ENCODE measurements around the gene RAD54L2. TPM values are rescaled to one million over a fixed set of nuclear protein-coding genes. Genes with fewer than 3 reads are reported as not detected.
A peak's percentile ranks its signal among the peaks of the same experiment; 100 is the strongest.

Gene RAD54L2
- total and polyA plus RNA-seq, 2 of the 8 experiments (the other 6 are each of a cell fraction or from before 2014, with no cell fraction given): 8.2 to 35.2 TPM

- TF ChIP-seq GABPA (IDR thresholded peaks at IDR 0.05; ENCODE audit: borderline replicate concordance, insufficient read depth, low read length) (no peak), FOSL1 (IDR thresholded peaks at IDR 0.05; ENCODE audit: insufficient read depth, low read depth, low read length) (no peak), SRF (IDR thresholded peaks at IDR 0.05; ENCODE audit: low read depth, low read length) (no peak), RAD21 (IDR thresholded peaks at IDR 0.05 in 1 of 2, conservative IDR thresholded peaks at IDR 0.05 in 1 of 2; ENCODE audit: low read depth in 2 of 2, low read length in 2 of 2) (no peak), GTF2F1 (IDR thresholded peaks at IDR 0.05; ENCODE audit: borderline replicate concordance, low read depth, low read length) (no peak), TAF1 (IDR thresholded peaks at IDR 0.05; ENCODE audit: low read depth, low read length) (peak; percentile 63), SAP30 (IDR thresholded peaks at IDR 0.05; ENCODE audit: insufficient read depth, insufficient replicate concordance, low read length) (peak; percentile 64), CHD2 (IDR thresholded peaks at IDR 0.05; ENCODE audit: low read length) (no peak; the same call in 1 of the 2 replicates), CTBP2 (IDR thresholded peaks at IDR 0.05; ENCODE audit: borderline replicate concordance, insufficient read depth, insufficient read length, low read length) (no peak), EP300 (IDR thresholded peaks at IDR 0.05; ENCODE audit: borderline replicate concordance in 1 of 2, low read depth in 2 of 2, low read length in 2 of 2) (0 out of 3 replicates have a peak, but pooled peaks of 1 of the 2 experiments have one; percentile 31), ATF2 (IDR thresholded peaks at IDR 0.05; ENCODE audit: low read length) (no peak), E2F6 (IDR thresholded peaks at IDR 0.05) (peak; percentile 71), NRF1 (IDR thresholded peaks at IDR 0.05; ENCODE audit: low read depth, low read length) (no peak), RNF2 (IDR thresholded peaks at IDR 0.05; ENCODE audit: borderline replicate concordance, low read depth, low read length, missing control alignments, poor library complexity, severe bottlenecking) (no peak), RFX5 (IDR thresholded peaks at IDR 0.05; ENCODE audit: borderline replicate concordance, low read depth, low read length) (no peak), POLR2AphosphoS5 (IDR thresholded peaks at IDR 0.05; ENCODE audit: low read depth, low read length) (peak; percentile 15; the same call in 1 of the 2 replicates), ZNF274 (IDR thresholded peaks at IDR 0.05; ENCODE audit: borderline replicate concordance, extremely low read depth, low read length) (no peak)
These were observed 39.4 kb upstream of the RAD54L2 start (continued) for GRCh38 chr3:51498876-51499738.
